Ectodermal cell (in vitro differentiated cells): ENCODE measurements around the gene DYNC1I1.

ENCODE experiments used
- H3K27ac ChIP-seq: 2 replicates; pipeline ENCODE4 v1.7.0; 2013; ENCODE audit warnings: mild to moderate bottlenecking, low read depth, low read length; ENCODE audit not compliant: insufficient read depth, poor library complexity, severe bottlenecking
- H3K27me3 ChIP-seq: 2 replicates; pipeline ENCODE4 v1.7.0; 2013; ENCODE audit warnings: mild to moderate bottlenecking, low read length; ENCODE audit not compliant: insufficient read depth, control insufficient read depth, poor library complexity, severe bottlenecking
- H3K36me3 ChIP-seq: one replicate; pipeline ENCODE4 v1.7.0; 2013; ENCODE audit warnings: low read length; ENCODE audit not compliant: control insufficient read depth, insufficient read depth
- H3K4me1 ChIP-seq: one replicate; pipeline ENCODE4 v1.7.0; 2013; ENCODE audit warnings: low read length; ENCODE audit not compliant: control insufficient read depth, insufficient read depth
- H3K4me3 ChIP-seq: 2 replicates; pipeline ENCODE4 v1.7.0; 2013; ENCODE audit warnings: low read depth, low read length, control low read depth; ENCODE audit not compliant: insufficient read depth
- H3K9me3 ChIP-seq: 2 replicates; pipeline ENCODE4 v1.7.0; 2013; ENCODE audit warnings: mild to moderate bottlenecking, low read length, moderate library complexity; ENCODE audit not compliant: control insufficient read depth
- WGBS, 2 experiments: methylation state at CpG; one replicate each; pipeline ENCODE4 v1.1.7; 2013; ENCODE audit warnings: missing lambda C conversion rate in 2 of 2; 5-methylcytosine and 5-hydroxymethylcytosine counted together

The DYNC1I1 gene

GRCh38 chr7:96131525-96131924 lies 359.2 kb downstream of the DYNC1I1 start:
- 72 to 81% methylated on average over 3 of the region's 3 CpGs for WGBS, 2 experiments
- H3K9me3 ChIP-seq = no peaks in the 10 kb centered on the region

GRCh38 chr7:96135241-96135640 lies 362.9 kb downstream of the DYNC1I1 start:
- no peaks in the 10 kb centered on the region for H3K36me3 ChIP-seq

More at GRCh38 chr7:96131525-96131924, 359.2 kb downstream of the DYNC1I1 start:
- Histone ChIP-seq H3K27me3 (no peaks in the 10 kb centered on the region), H3K36me3 (no peaks in the 10 kb centered on the region), H3K27ac (no peak overlapping the region), H3K4me1 (peaks cover 17% of the 10 kb centered on the region), H3K4me3 (no peak overlapping the region)

GRCh38 chr7:96136600-96137239 lies 364.4 kb downstream of the DYNC1I1 start:
- H3K4me1 ChIP-seq = peaks cover 3% of the 10 kb centered on the region
- no peaks in the 10 kb centered on the region for H3K9me3 ChIP-seq
- H3K36me3 ChIP-seq = no peaks in the 10 kb centered on the region
- WGBS, 2 experiments = 67 to 73% methylated on average over 5 of the region's 5 CpGs
- H3K27me3 ChIP-seq = no peaks in the 10 kb centered on the region
- H3K4me3 ChIP-seq = no peak overlapping the region
- H3K27ac ChIP-seq = no peak overlapping the region

More at GRCh38 chr7:96135241-96135640, 362.9 kb downstream of the DYNC1I1 start:
- no peak overlapping the region for H3K27ac ChIP-seq
- H3K4me1 ChIP-seq = peaks cover 3% of the 10 kb centered on the region
- no peak overlapping the region for H3K4me3 ChIP-seq
- no peaks in the 10 kb centered on the region for H3K27me3 ChIP-seq
- 91 to 95% methylated on average over 2 of the region's 2 CpGs for WGBS, 2 experiments
- no peaks in the 10 kb centered on the region for H3K9me3 ChIP-seq

GRCh38 chr7:96143495-96144259 lies 371.3 kb downstream of the DYNC1I1 start:
- 0 to 11% methylated on average over 1 of the region's 1 CpG for WGBS, 2 experiments

GRCh38 chr7:96144260-96144526 lies 371.8 kb downstream of the DYNC1I1 start:
- H3K27me3 ChIP-seq = peaks cover 3% of the 10 kb centered on the region
- WGBS, 2 experiments = 10 to 21% methylated on average over 1 of the region's 1 CpG
- no peak overlapping the region for H3K27ac ChIP-seq
- no peaks in the 10 kb centered on the region for H3K36me3 ChIP-seq
- H3K9me3 ChIP-seq = no peaks in the 10 kb centered on the region
- H3K4me1 ChIP-seq = no peaks in the 10 kb centered on the region
- H3K4me3 ChIP-seq = no peak overlapping the region

More at GRCh38 chr7:96143495-96144259, 371.3 kb downstream of the DYNC1I1 start:
- Histone ChIP-seq H3K27me3 (peaks cover 3% of the 10 kb centered on the region), H3K4me1 (no peaks in the 10 kb centered on the region), H3K9me3 (no peaks in the 10 kb centered on the region), H3K36me3 (no peaks in the 10 kb centered on the region), H3K27ac (no peak overlapping the region), H3K4me3 (no peak overlapping the region)
